Sigmoid colon (tissue), 4 donors: ENCODE results near the gene MID1.
A peak's percentile ranks its signal among the peaks of the same experiment; 100 is the strongest.

Experiments used
- EP300 ChIP-seq, 4 donors: sonication (generic); formaldehyde crosslinking; IDR thresholded peaks; one replicate each; pipeline ENCODE4 v1.6.1; 2017; ENCODE audit warnings: antibody characterized with exemption in 4 of 4
- POLR2A ChIP-seq, 2 donors: fragments of 450-650 bp; IDR thresholded peaks; one replicate each; pipeline ENCODE4 v1.6.1; 2016; ENCODE audit warnings: antibody characterized with exemption in 2 of 2, mild to moderate bottlenecking in 2 of 2, moderate library complexity in 2 of 2
- POLR2AphosphoS5 ChIP-seq, 4 donors: sonication (generic); formaldehyde crosslinking; IDR thresholded peaks; one replicate each; pipeline ENCODE4 v1.6.1; 2017; ENCODE audit warnings: antibody characterized with exemption in 4 of 4
- TF ChIP-seq, protein P1 (sequence below), 4 experiments: fragments of 450-650 bp in 3 of 4; fragments of 200-600 bp in 1 of 4; IDR thresholded peaks; one replicate each; pipeline ENCODE4 v1.5.1; 2016 to 2019; ENCODE audit warnings: antibody characterized with exemption in 4 of 4, mild to moderate bottlenecking in 3 of 4, moderate library complexity in 2 of 4

DNA sequence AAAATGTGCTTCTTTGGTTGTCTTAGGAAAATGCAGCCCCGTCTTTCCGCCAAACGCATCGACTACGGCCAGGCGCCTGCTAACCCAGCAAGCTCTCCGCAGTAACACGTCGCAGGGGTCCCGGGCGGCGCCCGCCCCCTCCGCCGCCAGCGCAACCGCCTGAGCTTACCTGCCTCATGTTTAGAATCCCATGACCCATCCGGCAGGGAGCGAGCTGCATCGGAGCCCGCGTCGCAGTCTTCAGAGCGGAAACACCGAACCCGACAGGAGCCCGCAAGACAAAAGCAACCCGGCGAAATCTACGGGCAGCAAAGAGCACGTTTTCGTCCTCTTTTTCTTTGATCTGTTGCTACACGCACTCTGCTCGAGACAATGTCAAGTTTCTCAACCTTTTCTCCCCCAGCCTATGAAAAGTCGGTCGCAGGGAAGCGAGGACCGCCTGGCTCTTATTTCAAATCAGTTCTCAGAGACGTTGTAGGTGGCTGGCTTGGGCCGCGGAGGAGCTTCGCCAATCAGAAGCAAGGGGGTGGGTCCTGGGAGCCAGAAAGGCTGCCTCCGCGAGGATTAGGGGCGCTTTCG is at the start of gene MID1:
- TF ChIP-seq, protein P1, sequence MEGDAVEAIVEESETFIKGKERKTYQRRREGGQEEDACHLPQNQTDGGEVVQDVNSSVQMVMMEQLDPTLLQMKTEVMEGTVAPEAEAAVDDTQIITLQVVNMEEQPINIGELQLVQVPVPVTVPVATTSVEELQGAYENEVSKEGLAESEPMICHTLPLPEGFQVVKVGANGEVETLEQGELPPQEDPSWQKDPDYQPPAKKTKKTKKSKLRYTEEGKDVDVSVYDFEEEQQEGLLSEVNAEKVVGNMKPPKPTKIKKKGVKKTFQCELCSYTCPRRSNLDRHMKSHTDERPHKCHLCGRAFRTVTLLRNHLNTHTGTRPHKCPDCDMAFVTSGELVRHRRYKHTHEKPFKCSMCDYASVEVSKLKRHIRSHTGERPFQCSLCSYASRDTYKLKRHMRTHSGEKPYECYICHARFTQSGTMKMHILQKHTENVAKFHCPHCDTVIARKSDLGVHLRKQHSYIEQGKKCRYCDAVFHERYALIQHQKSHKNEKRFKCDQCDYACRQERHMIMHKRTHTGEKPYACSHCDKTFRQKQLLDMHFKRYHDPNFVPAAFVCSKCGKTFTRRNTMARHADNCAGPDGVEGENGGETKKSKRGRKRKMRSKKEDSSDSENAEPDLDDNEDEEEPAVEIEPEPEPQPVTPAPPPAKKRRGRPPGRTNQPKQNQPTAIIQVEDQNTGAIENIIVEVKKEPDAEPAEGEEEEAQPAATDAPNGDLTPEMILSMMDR (IDR thresholded peaks at IDR 0.05), result no peak
- TF ChIP-seq EP300 (IDR thresholded peaks at IDR 0.05) (no peak), POLR2A (IDR thresholded peaks at IDR 0.05) (peak; percentile 36 to 58), POLR2AphosphoS5 (IDR thresholded peaks at IDR 0.05) (peak; percentile 68 to 86 (median 75))
